ENCODE data around the gene NPRL2.
"Not testable (repeated sequence)": the region's sequence is repeated elsewhere in the genome, so short reads cannot be mapped to it uniquely, and the experiment has no call there.

NPRL2 gene

DNA sequence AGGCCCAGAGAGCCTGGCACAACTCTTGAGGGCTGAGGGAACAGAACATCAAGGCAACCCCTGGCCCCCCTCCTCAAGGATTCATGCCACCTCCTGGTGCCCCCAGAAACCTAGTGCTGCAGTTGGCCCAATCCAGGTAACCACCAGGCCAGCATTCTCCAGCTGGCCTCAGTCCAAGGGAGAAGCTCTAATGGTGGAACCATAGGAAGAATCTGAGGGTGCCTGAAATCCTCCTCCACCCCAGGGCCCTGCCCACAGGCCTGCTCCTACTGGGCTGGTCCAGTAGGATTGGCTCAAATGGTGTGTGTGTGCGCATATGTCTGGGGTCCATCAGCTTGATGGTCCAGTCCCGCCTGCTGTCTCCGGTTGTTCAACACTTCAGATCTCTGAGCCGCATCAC, 35.8 kb downstream of the NPRL2 start:
- Histone ChIP-seq H3K4me1 (ENCODE audit: control insufficient read depth in 2 of 2, insufficient read depth in 2 of 2, low read length in 2 of 2) (peaks cover 36 to 39% of the 10 kb centered on the region in 2 donors), H3K9me3 (ENCODE audit: control insufficient read depth in 2 of 2, low read length in 2 of 2) (no peaks in the 10 kb centered on the region), H3K27ac (ENCODE audit: low read depth in 2 of 2, low read length in 2 of 2) (no peak overlapping the region), H3K9ac (ENCODE audit: low read depth in 1 of 2, low read length in 2 of 2) (no peak overlapping the region), H3K4me3 (ENCODE audit: low read length in 2 of 2) (no peak overlapping the region), H3K36me3 (ENCODE audit: control insufficient read depth in 2 of 2, insufficient read depth in 2 of 2, low read length in 2 of 2) (peaks cover 2 to 8% of the 10 kb centered on the region in 2 donors), H3K27me3 (ENCODE audit: control insufficient read depth in 2 of 2, insufficient read depth in 2 of 2, low read length in 2 of 2) (no peaks in the 10 kb centered on the region)

DNA sequence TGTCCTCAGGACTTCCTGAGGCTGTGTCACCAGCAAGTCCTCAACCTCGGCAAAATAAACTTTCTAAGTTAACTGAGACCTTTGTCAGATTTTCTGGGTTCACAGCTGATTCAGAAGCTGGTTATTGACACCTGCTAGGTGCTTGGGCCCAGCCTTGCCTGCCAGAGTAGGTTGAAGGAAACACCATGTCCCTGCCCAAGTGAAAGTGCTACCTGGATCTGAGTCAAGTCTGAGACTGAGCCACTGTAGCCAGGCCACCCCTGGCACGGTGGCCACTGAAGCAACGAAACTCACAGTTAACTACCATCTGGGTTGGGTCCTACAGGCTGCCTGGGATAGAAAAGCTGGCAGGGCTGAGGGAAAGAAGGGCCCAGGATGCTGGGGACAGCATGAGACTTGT, 36.2 kb downstream of the NPRL2 start:
- Histone ChIP-seq H3K27me3 (ENCODE audit: control insufficient read depth in 2 of 2, insufficient read depth in 2 of 2, low read length in 2 of 2) (no peaks in the 10 kb centered on the region), H3K36me3 (ENCODE audit: control insufficient read depth in 2 of 2, insufficient read depth in 2 of 2, low read length in 2 of 2) (peaks cover 2 to 3% of the 10 kb centered on the region in 2 donors), H3K4me1 (ENCODE audit: control insufficient read depth in 2 of 2, insufficient read depth in 2 of 2, low read length in 2 of 2) (peaks cover 31 to 35% of the 10 kb centered on the region in 2 donors), H3K9me3 (ENCODE audit: control insufficient read depth in 2 of 2, low read length in 2 of 2) (no peaks in the 10 kb centered on the region), H3K27ac (ENCODE audit: low read depth in 2 of 2, low read length in 2 of 2) (no peak overlapping the region), H3K9ac (ENCODE audit: low read depth in 1 of 2, low read length in 2 of 2) (no peak overlapping the region), H3K4me3 (ENCODE audit: low read length in 2 of 2) (no peak overlapping the region)

DNA sequence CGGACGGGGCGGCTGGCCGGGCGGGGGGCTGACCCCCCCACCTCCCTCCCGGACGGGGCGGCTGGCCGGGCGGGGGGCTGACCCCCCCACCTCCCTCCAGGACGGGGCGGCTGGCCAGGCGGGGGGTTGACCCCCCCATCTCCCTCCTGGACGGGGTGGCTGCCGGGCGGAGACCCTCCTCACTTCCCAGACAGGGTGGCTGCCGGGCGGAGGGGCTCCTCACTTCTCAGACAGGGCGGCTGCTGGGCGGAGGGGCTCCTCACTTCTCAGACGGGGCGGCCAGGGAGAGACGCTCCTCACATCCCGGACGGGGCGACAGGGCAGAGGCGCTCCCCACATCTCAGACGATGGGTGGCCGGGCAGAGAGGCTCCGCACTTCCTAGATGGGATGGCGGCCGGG, 38.5 kb downstream of the NPRL2 start:
- H3K4me3 ChIP-seq (ENCODE audit: low read length in 2 of 2), result not testable (repeated sequence)

DNA sequence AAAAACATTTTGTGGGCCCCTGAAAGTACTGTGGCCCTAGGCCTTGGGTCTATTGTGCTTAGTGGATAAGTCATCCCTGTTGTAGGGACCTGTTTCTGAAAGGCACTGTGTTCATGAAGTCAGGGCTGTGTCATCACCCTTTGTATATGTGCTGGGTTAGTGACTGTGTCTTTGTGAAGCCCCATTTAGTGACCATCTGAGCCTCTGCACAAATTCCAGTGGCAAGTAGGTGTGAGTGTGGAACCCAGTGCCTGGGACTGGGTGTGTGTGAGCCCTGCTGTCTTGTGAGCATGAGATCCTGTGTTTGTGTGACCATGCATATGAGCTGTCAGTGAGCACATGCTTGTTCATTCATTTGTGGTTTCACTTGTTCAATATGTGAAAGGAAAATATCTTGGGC, 46.0 kb downstream of the NPRL2 start:
- H3K27ac ChIP-seq (ENCODE audit: low read depth in 2 of 2, low read length in 2 of 2), result no peak overlapping the region
- H3K9ac ChIP-seq (ENCODE audit: low read depth in 1 of 2, low read length in 2 of 2), result no peak overlapping the region

More for the DNA sequence above, 38.5 kb downstream of the NPRL2 start:
- H3K27me3 ChIP-seq (ENCODE audit: control insufficient read depth in 2 of 2, insufficient read depth in 2 of 2, low read length in 2 of 2); H3K36me3 ChIP-seq (ENCODE audit: control insufficient read depth in 2 of 2, insufficient read depth in 2 of 2, low read length in 2 of 2); H3K9me3 ChIP-seq (ENCODE audit: control insufficient read depth in 2 of 2, low read length in 2 of 2); H3K9ac ChIP-seq (ENCODE audit: low read depth in 1 of 2, low read length in 2 of 2); H3K27ac ChIP-seq (ENCODE audit: low read depth in 2 of 2, low read length in 2 of 2): not testable (repeated sequence)
- peaks cover 9 to 12% of the 10 kb centered on the region in 2 donors for H3K4me1 ChIP-seq (ENCODE audit: control insufficient read depth in 2 of 2, insufficient read depth in 2 of 2, low read length in 2 of 2)

DNA sequence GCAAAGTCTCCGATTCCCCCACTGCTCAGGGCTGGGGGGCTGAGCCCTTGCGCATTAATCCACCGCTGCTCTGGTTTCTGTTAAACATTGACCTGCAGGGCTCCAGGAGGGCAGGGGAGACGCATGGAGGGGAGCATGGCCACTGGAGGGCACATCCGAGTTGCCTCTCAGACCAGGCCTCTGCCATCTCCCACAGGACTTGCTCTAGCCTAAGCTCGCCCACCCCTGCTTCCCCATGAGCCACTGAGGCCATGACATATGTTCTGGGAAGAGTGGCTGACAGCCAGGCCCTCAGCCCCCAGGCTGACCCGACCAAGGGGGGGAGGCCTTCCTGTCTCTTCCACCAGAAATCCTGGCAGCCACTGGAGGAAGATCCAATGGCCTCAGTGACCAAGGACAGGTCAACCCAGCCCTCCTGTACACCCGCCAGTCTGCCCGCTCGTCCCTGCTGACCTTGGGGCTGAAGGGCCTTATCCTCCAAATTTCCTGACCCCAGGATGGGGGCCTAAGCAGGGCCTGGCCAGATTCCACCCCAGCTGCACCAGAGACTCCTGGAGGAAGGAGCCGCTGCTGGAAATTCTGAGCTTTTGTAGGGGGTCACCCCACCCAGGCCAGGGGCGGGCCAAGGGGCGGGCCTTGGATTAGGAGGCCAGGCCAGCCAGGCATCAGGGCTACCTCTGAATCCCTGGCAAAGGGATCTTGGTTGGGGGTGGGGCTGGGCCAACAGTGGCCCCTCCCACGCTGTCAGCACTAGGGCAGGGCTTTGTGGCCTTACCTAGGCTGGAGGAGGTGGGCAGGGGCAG, 47.4 kb downstream of the NPRL2 start, which contains the start of gene HYAL1:
HYAL1 (minus strand) TSS at position 562 of the 803 bp plus-strand sequence. CDS start 618 bp downstream, outside the sequence.
- peaks cover 25 to 31% of the 10 kb centered on the region in 2 donors for H3K4me1 ChIP-seq (ENCODE audit: control insufficient read depth in 2 of 2, insufficient read depth in 2 of 2, low read length in 2 of 2)
- H3K9ac ChIP-seq (ENCODE audit: low read depth in 1 of 2, low read length in 2 of 2), result peak within 1 kb of the TSS in 1 of 2 donors; percentile 61

More for the DNA sequence above, 46.0 kb downstream of the NPRL2 start:
- no peaks in the 10 kb centered on the region for H3K27me3 ChIP-seq (ENCODE audit: control insufficient read depth in 2 of 2, insufficient read depth in 2 of 2, low read length in 2 of 2)
- no peaks in the 10 kb centered on the region for H3K36me3 ChIP-seq (ENCODE audit: control insufficient read depth in 2 of 2, insufficient read depth in 2 of 2, low read length in 2 of 2)
- H3K4me3 ChIP-seq (ENCODE audit: low read length in 2 of 2), result no peak overlapping the region
- H3K9me3 ChIP-seq (ENCODE audit: control insufficient read depth in 2 of 2, low read length in 2 of 2), result no peaks in the 10 kb centered on the region
- peaks cover 16 to 21% of the 10 kb centered on the region in 2 donors for H3K4me1 ChIP-seq (ENCODE audit: control insufficient read depth in 2 of 2, insufficient read depth in 2 of 2, low read length in 2 of 2)

DNA sequence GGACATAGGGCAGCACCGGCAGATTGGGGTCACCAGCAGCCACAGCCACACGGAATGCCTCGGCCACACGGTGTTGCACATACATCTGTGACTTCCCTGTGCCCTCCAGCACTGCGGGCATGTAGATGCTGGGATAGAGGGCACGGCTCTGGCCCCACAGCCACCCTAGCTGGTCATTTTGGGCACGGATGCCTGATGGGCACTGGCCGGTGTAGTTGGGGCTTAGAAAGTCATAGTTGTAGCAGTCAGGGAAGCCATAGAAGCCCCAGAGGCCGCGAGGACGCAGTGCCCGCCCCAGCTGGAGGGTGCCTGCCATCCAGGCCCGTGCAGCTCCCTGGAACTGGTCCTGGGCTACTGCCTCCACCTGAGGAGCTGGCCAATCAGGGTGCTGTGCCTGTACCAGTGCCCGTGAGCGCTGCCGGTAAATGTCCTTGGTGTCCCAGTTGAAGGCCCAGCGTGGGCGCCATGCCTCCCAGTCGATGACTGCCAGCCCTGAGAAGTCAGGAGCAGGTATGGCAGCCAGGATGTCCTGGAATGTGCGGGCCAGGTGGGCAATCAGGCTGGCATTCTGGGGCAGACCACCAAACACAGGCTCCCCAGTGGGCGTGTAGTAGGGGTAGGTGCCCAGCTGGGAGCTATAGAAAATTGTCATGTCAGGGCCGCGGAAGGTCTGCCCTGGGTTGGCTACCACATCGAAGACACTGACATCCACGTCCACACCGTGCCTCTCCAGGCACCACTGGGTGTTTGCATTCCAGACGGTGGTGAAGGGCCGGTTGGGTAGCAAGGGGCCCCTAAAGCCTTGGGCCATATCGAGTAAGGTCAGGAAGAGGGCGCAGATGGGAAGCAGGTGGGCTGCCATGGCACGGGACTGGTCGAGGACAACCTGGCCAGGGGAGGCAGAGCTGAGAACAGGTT, 48.2 kb downstream of the NPRL2 start:
- H3K9me3 ChIP-seq (ENCODE audit: control insufficient read depth in 2 of 2, low read length in 2 of 2), result no peaks in the 10 kb centered on the region
- no peaks in the 10 kb centered on the region for H3K36me3 ChIP-seq (ENCODE audit: control insufficient read depth in 2 of 2, insufficient read depth in 2 of 2, low read length in 2 of 2)
- H3K4me1 ChIP-seq (ENCODE audit: control insufficient read depth in 2 of 2, insufficient read depth in 2 of 2, low read length in 2 of 2), result peaks cover 28 to 34% of the 10 kb centered on the region in 2 donors
- no peak overlapping the region for H3K9ac ChIP-seq (ENCODE audit: low read depth in 1 of 2, low read length in 2 of 2)
- no peaks in the 10 kb centered on the region for H3K27me3 ChIP-seq (ENCODE audit: control insufficient read depth in 2 of 2, insufficient read depth in 2 of 2, low read length in 2 of 2)
- H3K27ac ChIP-seq (ENCODE audit: low read depth in 2 of 2, low read length in 2 of 2), result peak overlapping the region in 1 of 2 donors; percentile 19
- H3K4me3 ChIP-seq (ENCODE audit: low read length in 2 of 2), result no peak overlapping the region

More for the DNA sequence above, 47.4 kb downstream of the NPRL2 start, which contains the start of gene HYAL1:
- peak within 1 kb of the TSS; percentile 19 to 58 for H3K27ac ChIP-seq (ENCODE audit: low read depth in 2 of 2, low read length in 2 of 2)
- no peaks in the 10 kb centered on the region for H3K27me3 ChIP-seq (ENCODE audit: control insufficient read depth in 2 of 2, insufficient read depth in 2 of 2, low read length in 2 of 2)
- no peak within 1 kb of the TSS for H3K4me3 ChIP-seq (ENCODE audit: low read length in 2 of 2)
- H3K36me3 ChIP-seq (ENCODE audit: control insufficient read depth in 2 of 2, insufficient read depth in 2 of 2, low read length in 2 of 2), result no peaks in the 10 kb centered on the region
- no peaks in the 10 kb centered on the region for H3K9me3 ChIP-seq (ENCODE audit: control insufficient read depth in 2 of 2, low read length in 2 of 2)

DNA sequence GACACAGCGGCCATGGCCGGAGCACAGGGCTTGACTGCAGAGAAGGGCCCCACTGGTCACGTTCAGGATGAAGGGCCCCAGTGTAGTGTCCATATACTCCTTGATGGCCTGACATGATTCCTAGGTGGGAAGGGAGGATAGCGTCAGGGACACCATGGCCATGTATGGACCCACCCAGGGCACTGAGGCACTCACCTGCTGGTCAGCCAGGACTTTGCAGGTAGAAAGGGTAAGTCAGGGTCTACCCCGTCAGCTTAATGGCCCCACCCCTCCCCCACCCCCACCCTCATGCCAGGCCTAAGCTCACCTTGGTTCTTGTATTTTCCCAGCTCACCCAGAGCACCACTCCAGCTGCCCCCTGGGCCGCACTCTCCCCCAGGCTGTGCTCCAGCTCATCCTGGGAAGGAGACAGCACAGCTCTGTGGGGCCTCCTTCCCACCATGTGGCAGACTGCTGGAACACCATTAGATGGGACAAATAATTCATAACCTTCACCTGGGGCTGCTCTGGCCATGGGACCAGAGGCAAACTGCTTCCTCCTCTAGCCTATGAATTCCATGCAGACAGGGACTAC, 49.8 kb downstream of the NPRL2 start:
- H3K4me3 ChIP-seq (ENCODE audit: low read length in 2 of 2), result peak overlapping the region in 1 of 2 donors; percentile 66
- H3K36me3 ChIP-seq (ENCODE audit: control insufficient read depth in 2 of 2, insufficient read depth in 2 of 2, low read length in 2 of 2), result no peaks in the 10 kb centered on the region

DNA sequence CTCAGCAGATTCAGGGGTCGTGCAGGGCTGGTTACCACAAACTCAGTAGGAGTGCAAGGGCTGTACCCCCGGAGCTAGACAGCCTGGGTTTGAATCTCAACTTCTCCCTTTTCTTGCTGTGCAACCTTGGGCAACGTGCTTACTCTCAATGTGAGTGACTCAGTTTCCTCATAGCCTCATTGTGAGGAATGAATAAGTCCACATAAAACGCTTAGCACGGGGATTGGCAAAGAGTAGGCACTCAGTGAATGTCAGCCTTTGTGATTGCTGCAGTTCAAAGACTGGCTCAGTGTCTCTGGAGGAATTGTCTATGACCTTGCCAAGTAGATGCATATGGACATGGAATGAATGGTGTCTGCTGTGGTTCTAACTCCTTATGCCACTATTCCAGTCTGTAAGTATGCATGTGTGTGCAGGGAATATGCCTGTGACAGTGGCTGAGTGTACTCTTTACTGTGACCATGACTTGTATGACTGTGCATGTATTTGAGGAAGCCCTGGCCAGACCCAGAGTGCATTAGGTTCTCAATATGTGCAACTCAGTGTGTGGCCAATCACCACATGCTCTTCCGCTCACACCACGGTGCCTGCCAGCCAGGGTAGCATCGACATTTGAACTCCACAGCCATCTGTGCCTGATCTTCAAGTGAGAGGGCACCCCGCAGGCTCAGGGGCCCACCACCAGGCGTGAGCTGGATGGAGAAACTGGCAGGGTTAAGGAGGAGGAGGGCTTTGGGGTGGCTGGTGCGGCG, 50.5 kb downstream of the NPRL2 start:
- Histone ChIP-seq H3K9me3 (ENCODE audit: control insufficient read depth in 2 of 2, low read length in 2 of 2) (no peaks in the 10 kb centered on the region), H3K27me3 (ENCODE audit: control insufficient read depth in 2 of 2, insufficient read depth in 2 of 2, low read length in 2 of 2) (no peaks in the 10 kb centered on the region), H3K4me3 (ENCODE audit: low read length in 2 of 2) (peak overlapping the region; percentile 66 to 70), H3K36me3 (ENCODE audit: control insufficient read depth in 2 of 2, insufficient read depth in 2 of 2, low read length in 2 of 2) (no peaks in the 10 kb centered on the region), H3K27ac (ENCODE audit: low read depth in 2 of 2, low read length in 2 of 2) (peak overlapping the region; percentile 88 to 93), H3K4me1 (ENCODE audit: control insufficient read depth in 2 of 2, insufficient read depth in 2 of 2, low read length in 2 of 2) (peaks cover 28 to 34% of the 10 kb centered on the region in 2 donors), H3K9ac (ENCODE audit: low read depth in 1 of 2, low read length in 2 of 2) (peak overlapping the region; percentile 69 to 82)

More for the DNA sequence above, 49.8 kb downstream of the NPRL2 start:
- Histone ChIP-seq H3K4me1 (ENCODE audit: control insufficient read depth in 2 of 2, insufficient read depth in 2 of 2, low read length in 2 of 2) (peaks cover 28 to 34% of the 10 kb centered on the region in 2 donors), H3K27ac (ENCODE audit: low read depth in 2 of 2, low read length in 2 of 2) (peak overlapping the region; percentile 88 to 93), H3K9me3 (ENCODE audit: control insufficient read depth in 2 of 2, low read length in 2 of 2) (no peaks in the 10 kb centered on the region), H3K27me3 (ENCODE audit: control insufficient read depth in 2 of 2, insufficient read depth in 2 of 2, low read length in 2 of 2) (no peaks in the 10 kb centered on the region), H3K9ac (ENCODE audit: low read depth in 1 of 2, low read length in 2 of 2) (peak overlapping the region; percentile 69 to 82)

DNA sequence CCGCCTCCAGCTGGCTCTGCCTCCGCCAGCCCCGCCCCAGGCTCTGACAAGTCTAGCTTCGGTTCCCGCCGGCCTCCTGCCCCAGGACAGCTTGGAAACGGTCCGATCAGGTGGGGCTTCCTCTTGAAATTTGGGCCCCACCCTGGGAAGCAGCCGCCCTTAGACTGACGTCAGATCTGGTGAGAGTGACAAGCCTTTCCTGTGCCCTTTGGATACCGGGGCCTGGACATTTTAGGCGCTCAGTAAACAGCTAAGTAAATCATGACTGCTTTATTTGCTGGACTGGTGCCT, 51.0 kb downstream of the NPRL2 start:
- no peaks in the 10 kb centered on the region for H3K36me3 ChIP-seq (ENCODE audit: control insufficient read depth in 2 of 2, insufficient read depth in 2 of 2, low read length in 2 of 2)
- H3K27me3 ChIP-seq (ENCODE audit: control insufficient read depth in 2 of 2, insufficient read depth in 2 of 2, low read length in 2 of 2), result no peaks in the 10 kb centered on the region
- H3K9ac ChIP-seq (ENCODE audit: low read depth in 1 of 2, low read length in 2 of 2), result peak overlapping the region; percentile 69 to 82
- no peaks in the 10 kb centered on the region for H3K9me3 ChIP-seq (ENCODE audit: control insufficient read depth in 2 of 2, low read length in 2 of 2)
- H3K27ac ChIP-seq (ENCODE audit: low read depth in 2 of 2, low read length in 2 of 2), result peak overlapping the region; percentile 88 to 93
- H3K4me1 ChIP-seq (ENCODE audit: control insufficient read depth in 2 of 2, insufficient read depth in 2 of 2, low read length in 2 of 2), result peaks cover 28 to 34% of the 10 kb centered on the region in 2 donors
- H3K4me3 ChIP-seq (ENCODE audit: low read length in 2 of 2), result peak overlapping the region; percentile 66 to 70

All from mucosa of rectum (tissue), 2 donors.